Left lung (tissue), 10 donors: Measurements from ENCODE around the gene INPP5A. TPM values are rescaled to one million over a fixed set of nuclear protein-coding genes. Genes with fewer than 3 reads are reported as not detected.
"Not testable (repeated sequence)": the region's sequence is repeated elsewhere in the genome, so short reads cannot be mapped to it uniquely, and the experiment has no call there.

Experiments
- ATAC-seq: fragments of 200-7000 bp; cut with Tn5 transposase; one replicate; pipeline ENCODE4 v1.9.1; 2020; ENCODE audit warnings: moderate library complexity
- DNase-seq, 4 donors: peaks; one replicate each; pipeline ENCODE4 v3.0.0-alpha.2; 2013 to 2020
- H3K27ac ChIP-seq, 2 donors: fragments of 200-600 bp; sonication (generic) in 1 of 2; one replicate each; pipeline versions ENCODE4 v1.5.0 to v1.8.0; 2020 to 2021
- H3K27me3 ChIP-seq, 2 donors: fragments of 200-600 bp; sonication (generic) in 1 of 2; one replicate each; pipeline versions ENCODE4 v1.5.0 to v1.8.0; 2020 to 2021
- H3K36me3 ChIP-seq, 2 donors: fragments of 200-600 bp; sonication (generic) in 1 of 2; one replicate each; pipeline versions ENCODE4 v1.5.0 to v1.8.0; 2020 to 2021
- H3K4me1 ChIP-seq, 2 donors: fragments of 200-600 bp; one replicate each; pipeline ENCODE4 v1.8.0; 2021
- H3K4me3 ChIP-seq, 2 donors: fragments of 200-600 bp; sonication (generic) in 1 of 2; one replicate each; pipeline versions ENCODE4 v1.5.0 to v1.8.0; 2020 to 2021; ENCODE audit warnings: mild to moderate bottlenecking in 1 of 2
- H3K9me3 ChIP-seq, 2 donors: fragments of 200-600 bp; sonication (generic) in 1 of 2; one replicate each; pipeline versions ENCODE4 v1.5.0 to v1.8.0; 2020 to 2021
- intact Hi-C, 2 donors: fragments of 100-400 bp; cut with DNase I; formaldehyde crosslinking; loops; one replicate each; pipeline versions ENCODE4 v1.11.2 to v1.14.2; 2022
- polyA plus RNA-seq, 6 donors: library from polyadenylated mRNA; unstranded; fragments of 120-200 nt; gene quantifications; one replicate each; pipeline ENCODE4 v1.2.1, GENCODE V29; 2013; ENCODE audit not compliant: insufficient read length in 6 of 6
- total RNA-seq, 2 donors: library from RNA; stranded (reverse); fragmentation: NEBNext Ultra II Directional; extraction: Animal tissue kit (Norgen Biotek cat#: 25700); gene quantifications; one replicate each; pipeline ENCODE4 v1.2.1, GENCODE V29; 2021
- TF ChIP-seq, protein P1 (sequence below), 2 donors: fragments of 200-600 bp; sonication (generic) in 1 of 2; IDR thresholded peaks; one replicate each; pipeline versions ENCODE4 v1.5.0 to v1.8.0; 2021; ENCODE audit warnings: antibody characterized with exemption in 2 of 2
- donor health status: DM: no; HTN: yes; CAD: no.
- donor health status: DM: no; HTN: no; CAD: no.

The INPP5A gene
- total and polyA plus RNA-seq, 8 donors = 32.0 to 44.0 (median 36.8) TPM

DNA sequence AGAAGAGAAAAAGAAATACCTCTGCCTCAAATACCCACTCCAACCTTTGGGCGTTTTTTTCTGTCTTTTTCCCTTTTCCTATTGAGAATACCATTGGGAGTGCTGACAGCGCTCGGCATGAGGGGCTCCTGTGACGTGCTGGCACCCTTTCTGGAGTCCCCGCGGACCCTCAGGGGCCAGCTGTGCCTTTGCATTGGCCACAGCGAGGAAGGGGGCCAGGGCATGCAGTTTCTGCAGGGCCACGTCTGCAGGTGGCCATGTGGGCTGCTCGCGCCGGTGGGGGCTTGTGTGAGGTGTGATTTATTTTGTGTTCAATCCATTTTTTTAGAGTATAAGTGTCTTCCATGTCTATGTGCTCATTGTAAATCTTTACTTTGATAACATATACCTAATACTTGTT, 57.4 kb downstream of the INPP5A start:
- no peak overlapping the region for H3K4me3 ChIP-seq
- ATAC-seq (no peak), DNase-seq (peak in 1 of 4 donors; percentile 37)
- TF ChIP-seq, protein P1, sequence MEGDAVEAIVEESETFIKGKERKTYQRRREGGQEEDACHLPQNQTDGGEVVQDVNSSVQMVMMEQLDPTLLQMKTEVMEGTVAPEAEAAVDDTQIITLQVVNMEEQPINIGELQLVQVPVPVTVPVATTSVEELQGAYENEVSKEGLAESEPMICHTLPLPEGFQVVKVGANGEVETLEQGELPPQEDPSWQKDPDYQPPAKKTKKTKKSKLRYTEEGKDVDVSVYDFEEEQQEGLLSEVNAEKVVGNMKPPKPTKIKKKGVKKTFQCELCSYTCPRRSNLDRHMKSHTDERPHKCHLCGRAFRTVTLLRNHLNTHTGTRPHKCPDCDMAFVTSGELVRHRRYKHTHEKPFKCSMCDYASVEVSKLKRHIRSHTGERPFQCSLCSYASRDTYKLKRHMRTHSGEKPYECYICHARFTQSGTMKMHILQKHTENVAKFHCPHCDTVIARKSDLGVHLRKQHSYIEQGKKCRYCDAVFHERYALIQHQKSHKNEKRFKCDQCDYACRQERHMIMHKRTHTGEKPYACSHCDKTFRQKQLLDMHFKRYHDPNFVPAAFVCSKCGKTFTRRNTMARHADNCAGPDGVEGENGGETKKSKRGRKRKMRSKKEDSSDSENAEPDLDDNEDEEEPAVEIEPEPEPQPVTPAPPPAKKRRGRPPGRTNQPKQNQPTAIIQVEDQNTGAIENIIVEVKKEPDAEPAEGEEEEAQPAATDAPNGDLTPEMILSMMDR (IDR thresholded peaks at IDR 0.05) = no peak
- no peaks in the 10 kb centered on the region for H3K27me3 ChIP-seq
- H3K36me3 ChIP-seq = no peaks in the 10 kb centered on the region
- peaks cover 16 to 70% of the 10 kb centered on the region in 2 donors for H3K4me1 ChIP-seq
- intact Hi-C loops = no loop called here
- no peak overlapping the region for H3K27ac ChIP-seq
- H3K9me3 ChIP-seq = peaks cover 0 to 7% of the 10 kb centered on the region in 2 donors

DNA sequence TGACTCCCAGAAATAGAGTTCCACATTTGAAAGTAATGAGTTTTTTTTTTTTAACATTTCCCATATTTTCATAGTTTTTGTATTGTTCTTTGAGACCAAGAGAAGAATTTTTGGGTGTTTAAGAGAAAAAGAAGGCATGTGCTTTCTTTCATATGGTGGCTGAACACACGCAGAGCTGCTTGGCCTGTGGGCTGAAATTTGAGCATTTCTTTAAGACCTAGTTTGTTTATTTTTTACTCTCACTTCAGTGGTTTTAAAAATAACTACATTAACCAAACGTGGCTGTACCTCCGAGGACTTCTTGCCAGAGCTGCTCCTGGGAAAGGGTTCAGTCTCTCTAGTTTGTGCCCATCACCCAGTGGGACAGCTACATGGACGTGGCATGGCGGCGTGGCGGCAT, 58.3 kb downstream of the INPP5A start:
- Histone ChIP-seq H3K4me1 (peaks cover 12 to 62% of the 10 kb centered on the region in 2 donors), H3K27me3 (no peaks in the 10 kb centered on the region), H3K9me3 (peaks cover 0 to 15% of the 10 kb centered on the region in 2 donors), H3K27ac (no peak overlapping the region), H3K4me3 (no peak overlapping the region), H3K36me3 (no peaks in the 10 kb centered on the region)
- ATAC-seq (no peak), DNase-seq (peak in 1 of 4 donors; percentile 34)
- intact Hi-C loops = no loop called here
- TF ChIP-seq, protein P1 (IDR thresholded peaks at IDR 0.05) = no peak

DNA sequence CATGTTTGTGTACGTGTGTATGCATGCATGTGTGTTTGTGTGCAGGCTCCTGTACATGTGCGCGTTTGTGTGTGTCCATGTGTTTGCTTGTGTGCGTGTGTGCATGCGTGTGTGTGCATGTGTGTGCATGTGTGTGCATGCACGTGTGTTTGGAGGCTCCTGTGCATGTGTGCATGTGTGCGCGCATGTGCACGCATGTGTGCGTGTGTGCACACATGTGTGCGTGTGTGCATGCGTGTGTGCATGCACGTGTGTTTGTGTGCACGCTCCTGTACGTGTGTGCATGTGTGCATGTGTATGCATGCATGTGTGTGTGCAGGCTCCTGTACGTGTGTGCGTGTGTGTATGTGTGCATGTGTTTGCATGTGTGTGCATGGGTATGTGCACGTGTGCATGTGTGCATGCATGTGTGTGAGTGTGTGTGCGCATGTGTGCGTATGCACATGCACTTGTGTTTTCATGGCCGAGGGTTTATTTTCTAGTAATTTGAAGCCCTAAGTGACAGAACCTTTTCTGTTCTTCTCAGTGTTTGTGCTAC, 59.2 kb downstream of the INPP5A start:
- no peak for ATAC-seq
- no peak overlapping the region for H3K4me3 ChIP-seq
- H3K9me3 ChIP-seq = peaks cover 0 to 18% of the 10 kb centered on the region in 2 donors
- H3K27ac ChIP-seq = no peak overlapping the region
- peak in 1 of 4 donors; percentile 26 for DNase-seq
- TF ChIP-seq, protein P1 (IDR thresholded peaks at IDR 0.05) = no peak
- intact Hi-C loops = no loop called here
- H3K36me3 ChIP-seq = no peaks in the 10 kb centered on the region
- H3K4me1 ChIP-seq = peaks cover 10 to 52% of the 10 kb centered on the region in 2 donors
- H3K27me3 ChIP-seq = no peaks in the 10 kb centered on the region

DNA sequence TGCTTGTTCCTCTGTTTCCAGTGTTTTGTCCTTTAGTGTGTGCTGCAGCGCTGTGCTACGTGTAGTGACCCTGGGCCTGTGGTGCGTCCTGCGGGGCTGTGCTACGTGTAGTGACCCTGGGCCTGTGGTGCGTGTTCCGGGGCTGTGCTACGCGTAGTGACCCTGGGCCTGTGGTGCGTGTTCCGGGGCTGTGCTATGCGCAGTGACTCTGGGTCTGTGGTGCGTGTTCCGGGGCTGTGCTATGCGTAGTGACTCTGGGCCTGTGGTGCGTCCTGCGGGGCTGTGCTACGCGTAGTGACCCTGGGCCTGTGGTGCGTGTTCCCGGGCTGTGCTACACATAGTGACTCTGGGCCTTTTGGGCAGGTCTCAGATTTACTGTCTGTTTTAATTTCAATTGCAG, 60.1 kb downstream of the INPP5A start:
- TF ChIP-seq, protein P1 (IDR thresholded peaks at IDR 0.05) = no peak
- H3K36me3 ChIP-seq = no peaks in the 10 kb centered on the region
- no peak overlapping the region for H3K4me3 ChIP-seq
- no peak for DNase-seq
- intact Hi-C loops = no loop called here
- H3K27ac ChIP-seq = no peak overlapping the region
- peaks cover 0 to 18% of the 10 kb centered on the region in 2 donors for H3K9me3 ChIP-seq
- no peaks in the 10 kb centered on the region for H3K27me3 ChIP-seq
- ATAC-seq = no peak
- H3K4me1 ChIP-seq = peaks cover 10 to 44% of the 10 kb centered on the region in 2 donors

DNA sequence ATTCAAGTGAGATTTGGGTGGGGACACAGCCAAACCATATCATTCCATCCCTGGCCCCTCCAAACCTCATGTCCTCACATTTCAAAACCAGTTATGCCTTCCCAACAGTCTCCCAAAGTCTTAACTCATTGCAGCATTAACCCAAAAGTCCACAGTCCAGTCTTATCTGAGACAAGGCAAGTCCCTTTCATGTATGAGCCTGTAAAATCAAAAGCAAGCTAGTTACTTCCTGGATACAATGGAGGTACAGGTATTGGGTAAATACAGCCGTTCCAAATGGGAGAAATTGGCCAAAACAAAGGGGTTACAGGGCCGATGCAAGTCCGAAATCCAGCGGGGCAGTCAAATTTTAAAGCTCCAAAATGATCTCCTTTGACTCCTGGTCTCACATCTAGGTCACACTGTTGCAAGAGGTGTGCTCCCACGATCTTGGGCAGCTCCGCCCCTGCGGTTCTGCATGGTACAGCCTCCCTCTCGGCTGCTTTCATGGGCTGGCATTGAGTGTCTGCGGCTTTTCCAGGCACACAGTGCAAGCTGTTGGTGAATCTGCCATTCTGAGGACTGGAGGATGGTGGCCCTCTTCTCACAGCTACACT, 61.5 kb downstream of the INPP5A start:
- H3K4me3 ChIP-seq, ATAC-seq, H3K36me3 ChIP-seq, intact Hi-C loops, DNase-seq, H3K27ac ChIP-seq, H3K27me3 ChIP-seq: not testable (repeated sequence)
- Histone ChIP-seq H3K9me3 (peaks cover 0 to 18% of the 10 kb centered on the region in 2 donors), H3K4me1 (peaks cover 0 to 29% of the 10 kb centered on the region in 2 donors)
